ENCODE measurements around the gene MROH2A. TPM values are rescaled to one million over a fixed set of nuclear protein-coding genes. Genes with fewer than 3 reads are reported as not detected.

Gene MROH2A
- total RNA-seq, 1 donor from 2014 or later, result not detected

GRCh38 chr2:233780771-233781170, 2.6 kb downstream of the MROH2A start:
- H3K27ac ChIP-seq (replicated peaks), result no peak overlapping the region
- H3K4me1 ChIP-seq, result no peaks in the 10 kb centered on the region
- no peaks in the 10 kb centered on the region for H3K36me3 ChIP-seq
- intact Hi-C loops (cut with micrococcal nuclease), result no loop called here
- no peak for DNase-seq
- TF ChIP-seq CTCF (IDR thresholded peaks at IDR 0.05; ENCODE audit: borderline replicate concordance), result no peak
- peaks cover 35% of the 10 kb centered on the region for H3K27me3 ChIP-seq (ENCODE audit: low read depth)
- no peak overlapping the region for H3K4me3 ChIP-seq
- peaks cover 11% of the 10 kb centered on the region for H3K9me3 ChIP-seq (replicated peaks)

DNA sequence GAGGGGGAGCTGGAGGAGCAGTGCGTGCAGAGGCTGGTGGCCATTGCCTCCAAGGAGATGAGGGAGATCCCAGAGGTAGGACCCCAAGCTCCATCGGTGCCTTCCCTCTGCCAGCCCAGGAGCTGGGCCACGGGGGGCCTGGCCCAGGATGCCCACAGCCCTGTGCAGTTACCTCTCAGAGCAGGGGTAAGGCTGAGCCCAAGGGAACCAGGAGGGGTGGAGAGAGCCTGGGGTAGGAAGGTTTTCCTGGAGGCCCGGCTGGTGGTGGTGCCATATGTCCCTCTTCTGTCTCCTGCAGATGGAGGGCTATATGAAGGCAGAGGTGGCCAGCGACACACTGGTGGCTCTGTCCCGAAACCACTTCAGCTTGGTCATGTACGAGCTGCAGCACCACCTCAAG, 11.4 kb downstream of the MROH2A start:
- no peaks in the 10 kb centered on the region for H3K9me3 ChIP-seq (replicated peaks)
- intact Hi-C loops (cut with micrococcal nuclease), result no loop called here
- no peak for TF ChIP-seq CTCF (IDR thresholded peaks at IDR 0.05; ENCODE audit: borderline replicate concordance)
- peaks cover 20% of the 10 kb centered on the region for H3K27me3 ChIP-seq (ENCODE audit: low read depth)
- no peak overlapping the region for H3K4me3 ChIP-seq
- no peaks in the 10 kb centered on the region for H3K36me3 ChIP-seq
- H3K27ac ChIP-seq (replicated peaks), result no peak overlapping the region
- no peak for DNase-seq
- H3K4me1 ChIP-seq, result no peaks in the 10 kb centered on the region

GRCh38 chr2:233791151-233791882, 13.2 kb downstream of the MROH2A start:
- Histone ChIP-seq H3K4me1 (no peaks in the 10 kb centered on the region), H3K36me3 (no peaks in the 10 kb centered on the region), H3K27ac (replicated peaks) (no peak overlapping the region), H3K27me3 (ENCODE audit: low read depth) (peaks cover 13% of the 10 kb centered on the region), H3K4me3 (no peak overlapping the region), H3K9me3 (replicated peaks) (no peaks in the 10 kb centered on the region)
- DNase-seq, result no peak
- no peak for TF ChIP-seq CTCF (IDR thresholded peaks at IDR 0.05; ENCODE audit: borderline replicate concordance)
- intact Hi-C loops (cut with micrococcal nuclease), result no loop called here

- no peak overlapping the region for H3K27ac ChIP-seq (replicated peaks)
- intact Hi-C loops (cut with micrococcal nuclease), result no loop called here
- peaks cover 13% of the 10 kb centered on the region for H3K27me3 ChIP-seq (ENCODE audit: low read depth)
- no peak for DNase-seq
- H3K4me1 ChIP-seq, result no peaks in the 10 kb centered on the region
- no peaks in the 10 kb centered on the region for H3K36me3 ChIP-seq
- H3K9me3 ChIP-seq (replicated peaks), result no peaks in the 10 kb centered on the region
- H3K4me3 ChIP-seq, result no peak overlapping the region
- no peak for TF ChIP-seq CTCF (IDR thresholded peaks at IDR 0.05; ENCODE audit: borderline replicate concordance)
These were observed 13.8 kb downstream of the MROH2A start for GRCh38 chr2:233791883-233792329.

DNA sequence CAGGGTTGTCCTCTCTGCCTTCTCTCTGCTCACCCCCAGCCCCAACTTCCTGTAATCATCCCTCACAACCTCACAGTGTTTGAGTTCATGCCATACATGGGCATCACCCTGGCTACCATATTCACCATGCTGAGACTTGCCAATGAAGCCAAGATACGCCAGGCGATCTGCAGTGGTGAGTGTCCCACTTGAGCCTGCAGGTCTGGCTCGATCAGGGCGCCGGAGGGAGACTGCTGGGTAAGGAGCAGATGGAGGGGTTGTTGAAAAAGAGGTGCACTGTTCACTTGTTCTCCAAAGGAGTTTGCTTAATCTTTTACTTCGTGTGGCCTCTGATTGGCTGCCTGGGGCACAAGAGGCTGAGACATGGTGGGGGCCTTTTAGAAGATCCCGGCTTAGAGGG, 14.6 kb downstream of the MROH2A start:
- H3K36me3 ChIP-seq, result no peaks in the 10 kb centered on the region

More for the DNA sequence above, 14.6 kb downstream of the MROH2A start:
- H3K4me3 ChIP-seq, result no peak overlapping the region
- H3K27me3 ChIP-seq (ENCODE audit: low read depth), result peaks cover 13% of the 10 kb centered on the region
- H3K27ac ChIP-seq (replicated peaks), result no peak overlapping the region
- H3K9me3 ChIP-seq (replicated peaks), result no peaks in the 10 kb centered on the region
- intact Hi-C loops (cut with micrococcal nuclease), result no loop called here
- no peak for DNase-seq
- TF ChIP-seq CTCF (IDR thresholded peaks at IDR 0.05; ENCODE audit: borderline replicate concordance), result no peak
- no peaks in the 10 kb centered on the region for H3K4me1 ChIP-seq

Data from left ventricle myocardium inferior (tissue), 1 donor.